ENCODE measurements around the gene ELMOD1.

GRCh38 chr11:107598225-107599139, 7.5 kb downstream of the ELMOD1 start:
- TF ChIP-seq, protein P1, sequence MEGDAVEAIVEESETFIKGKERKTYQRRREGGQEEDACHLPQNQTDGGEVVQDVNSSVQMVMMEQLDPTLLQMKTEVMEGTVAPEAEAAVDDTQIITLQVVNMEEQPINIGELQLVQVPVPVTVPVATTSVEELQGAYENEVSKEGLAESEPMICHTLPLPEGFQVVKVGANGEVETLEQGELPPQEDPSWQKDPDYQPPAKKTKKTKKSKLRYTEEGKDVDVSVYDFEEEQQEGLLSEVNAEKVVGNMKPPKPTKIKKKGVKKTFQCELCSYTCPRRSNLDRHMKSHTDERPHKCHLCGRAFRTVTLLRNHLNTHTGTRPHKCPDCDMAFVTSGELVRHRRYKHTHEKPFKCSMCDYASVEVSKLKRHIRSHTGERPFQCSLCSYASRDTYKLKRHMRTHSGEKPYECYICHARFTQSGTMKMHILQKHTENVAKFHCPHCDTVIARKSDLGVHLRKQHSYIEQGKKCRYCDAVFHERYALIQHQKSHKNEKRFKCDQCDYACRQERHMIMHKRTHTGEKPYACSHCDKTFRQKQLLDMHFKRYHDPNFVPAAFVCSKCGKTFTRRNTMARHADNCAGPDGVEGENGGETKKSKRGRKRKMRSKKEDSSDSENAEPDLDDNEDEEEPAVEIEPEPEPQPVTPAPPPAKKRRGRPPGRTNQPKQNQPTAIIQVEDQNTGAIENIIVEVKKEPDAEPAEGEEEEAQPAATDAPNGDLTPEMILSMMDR (IDR thresholded peaks at IDR 0.05) = no peak
- no peak for TF ChIP-seq POLR2A (IDR thresholded peaks at IDR 0.05)

Measured in ovary (tissue), 3 donors.